Kidney (tissue), 14 donors: ENCODE measurements around the gene SDK1. TPM values are rescaled to one million over a fixed set of nuclear protein-coding genes. Genes with fewer than 3 reads are reported as not detected.

Experiments
- DNase-seq, 5 donors: peaks; one replicate each; pipeline ENCODE4 v3.0.0-alpha.2; 2013 to 2020
- FAIRE-seq: peaks from 2 replicates; lab custom pipeline; 2012; peaks lifted over from hg19 to GRCh38; lab: Jason Lieb, UNC
- H3K27ac ChIP-seq, 2 donors: one replicate each; pipeline ENCODE4 v1.7.0; 2013; ENCODE audit warnings: low read depth in 2 of 2, low read length in 2 of 2, inconsistent platforms in 1 of 2
- H3K27me3 ChIP-seq: one replicate; pipeline ENCODE4 v1.7.1; 2013; ENCODE audit warnings: low read length, inconsistent platforms; ENCODE audit not compliant: control insufficient read depth, insufficient read depth
- H3K36me3 ChIP-seq, 3 donors: one replicate each; pipeline versions ENCODE4 v1.7.0 to v1.7.1; 2013; ENCODE audit warnings: low read length in 3 of 3, control low read depth in 1 of 3, inconsistent platforms in 1 of 3; ENCODE audit not compliant: insufficient read depth in 3 of 3, control insufficient read depth in 2 of 3
- H3K4me1 ChIP-seq, 3 donors: one replicate each; pipeline versions ENCODE4 v1.7.0 to v1.7.1; 2013; ENCODE audit warnings: low read length in 3 of 3, inconsistent platforms in 1 of 3, low read depth in 1 of 3; ENCODE audit not compliant: control insufficient read depth in 2 of 3, insufficient read depth in 2 of 3
- H3K4me3 ChIP-seq, 3 donors: one replicate each; pipeline versions ENCODE4 v1.7.0 to v1.8.1; 2013; ENCODE audit warnings: low read length in 3 of 3, control low read depth in 1 of 3, inconsistent platforms in 1 of 3
- H3K9ac ChIP-seq, 3 donors: one replicate each; pipeline versions ENCODE4 v1.7.0 to v1.7.1; 2013; ENCODE audit warnings: low read length in 3 of 3, control low read depth in 1 of 3, inconsistent platforms in 1 of 3
- H3K9me3 ChIP-seq, 3 donors: one replicate each; pipeline versions ENCODE4 v1.7.0 to v1.7.1; 2013; ENCODE audit warnings: low read length in 3 of 3, control low read depth in 1 of 3, inconsistent platforms in 1 of 3; ENCODE audit not compliant: control insufficient read depth in 2 of 3, insufficient read depth in 1 of 3
- intact Hi-C: fragments of 100-400 bp; cut with DNase I; formaldehyde crosslinking; loops from one replicate; pipeline ENCODE4 v1.11.1; 2022
- polyA plus RNA-seq: library from polyadenylated mRNA; stranded (reverse); fragments of 350-450 nt; fragmentation: Illumina TruSeq; extraction: RNeasy Lipid Tissue Mini Kit (QIAGEN cat#74804); gene quantifications from one replicate; pipeline ENCODE4 v1.2.3, GENCODE V29; 2014; ENCODE audit warnings: low read depth, low replicate concordance; ENCODE audit not compliant: insufficient read depth
- total RNA-seq: library from RNA; stranded (reverse); fragmentation: NEBNext Ultra II Directional; extraction: Animal tissue kit (Norgen Biotek cat#: 25700); gene quantifications from one replicate; pipeline ENCODE4 v1.2.1, GENCODE V29; 2021
- TF ChIP-seq, protein P1 (sequence below): IDR thresholded peaks from 3 replicates; pipeline ENCODE4 v1.5.1; 2012; ENCODE audit warnings: mild to moderate bottlenecking, moderate library complexity, borderline replicate concordance; ENCODE audit not compliant: insufficient read depth; ENCODE audit errors: extremely low read depth
- donor health status: control.
- donor health status: control.
- donor health status: control.
- donor health status: control.
- donor health status: control.
- donor health status: DM: yes; HTN: yes; CAD: no.
- donor health status: Normal renal cell carcinoma (clear cell type).

Gene SDK1
- total and polyA plus RNA-seq, 2 donors from 2014 or later: 2.0 to 38.3 TPM

DNA sequence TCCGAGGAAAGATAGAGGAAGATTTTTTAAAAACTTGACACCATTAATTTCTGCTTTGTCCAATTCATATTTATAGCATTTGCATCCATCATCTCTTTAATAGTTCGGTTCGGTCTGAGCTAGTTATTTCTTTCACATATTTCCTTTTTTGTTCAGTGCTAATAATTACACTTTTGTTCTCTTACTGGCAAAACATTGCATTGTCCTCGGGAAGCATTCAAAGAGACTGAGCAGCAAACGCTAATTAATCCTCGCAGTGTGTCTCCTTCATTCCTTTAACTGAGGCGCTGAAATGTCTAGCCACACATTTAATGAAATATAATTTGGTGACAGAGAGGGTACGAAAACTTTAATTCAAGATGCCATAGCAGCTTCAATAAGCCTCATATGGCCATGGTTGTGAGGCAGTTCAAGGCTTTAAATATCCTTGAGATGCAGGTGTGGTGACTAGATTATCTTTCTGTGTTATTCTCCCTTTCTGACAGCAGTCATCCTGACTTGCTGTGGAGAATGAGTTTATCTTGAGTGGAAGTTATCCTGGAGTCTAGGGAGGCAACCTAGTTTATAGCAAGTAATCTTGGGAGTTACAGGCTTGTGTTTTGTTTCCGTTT, 431.4 kb downstream of the SDK1 start:
- no peak for FAIRE-seq

DNA sequence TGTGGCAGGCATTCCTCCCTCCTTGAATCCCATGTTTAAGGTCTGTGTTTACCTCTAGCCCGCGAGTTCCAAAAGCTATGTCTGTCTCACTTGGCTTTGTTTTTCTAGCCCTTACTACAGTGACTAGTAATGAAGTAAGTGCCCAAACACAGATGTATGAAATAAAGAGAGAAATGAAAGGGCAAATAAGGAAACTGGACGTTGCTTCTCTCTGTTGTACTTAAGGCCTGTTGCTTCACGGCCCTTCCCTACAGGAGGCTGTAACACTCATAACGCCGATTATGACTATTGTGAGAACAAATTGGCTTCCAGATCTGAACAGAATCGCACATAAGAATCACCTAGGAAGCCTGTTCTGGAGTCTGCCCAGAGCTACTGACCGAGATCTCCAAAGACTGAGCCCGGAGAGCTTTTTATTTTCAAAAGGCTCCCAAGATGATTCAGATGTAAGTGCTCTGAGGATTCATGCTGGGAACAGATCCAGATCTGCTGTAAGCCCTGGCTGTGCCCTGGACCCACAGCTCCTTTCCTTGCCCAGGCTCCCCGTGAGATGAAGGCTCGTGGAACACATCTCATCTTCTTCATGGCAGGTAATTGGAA, 432.6 kb downstream of the SDK1 start:
- no peaks in the 10 kb centered on the region for H3K36me3 ChIP-seq
- no peaks in the 10 kb centered on the region for H3K27me3 ChIP-seq
- peaks cover 0 to 10% (median 0%) of the 10 kb centered on the region in 3 donors for H3K9me3 ChIP-seq
- H3K9ac ChIP-seq: no peak overlapping the region
- H3K27ac ChIP-seq: no peak overlapping the region
- DNase-seq (no peak), FAIRE-seq (no peak)
- TF ChIP-seq, protein P1, sequence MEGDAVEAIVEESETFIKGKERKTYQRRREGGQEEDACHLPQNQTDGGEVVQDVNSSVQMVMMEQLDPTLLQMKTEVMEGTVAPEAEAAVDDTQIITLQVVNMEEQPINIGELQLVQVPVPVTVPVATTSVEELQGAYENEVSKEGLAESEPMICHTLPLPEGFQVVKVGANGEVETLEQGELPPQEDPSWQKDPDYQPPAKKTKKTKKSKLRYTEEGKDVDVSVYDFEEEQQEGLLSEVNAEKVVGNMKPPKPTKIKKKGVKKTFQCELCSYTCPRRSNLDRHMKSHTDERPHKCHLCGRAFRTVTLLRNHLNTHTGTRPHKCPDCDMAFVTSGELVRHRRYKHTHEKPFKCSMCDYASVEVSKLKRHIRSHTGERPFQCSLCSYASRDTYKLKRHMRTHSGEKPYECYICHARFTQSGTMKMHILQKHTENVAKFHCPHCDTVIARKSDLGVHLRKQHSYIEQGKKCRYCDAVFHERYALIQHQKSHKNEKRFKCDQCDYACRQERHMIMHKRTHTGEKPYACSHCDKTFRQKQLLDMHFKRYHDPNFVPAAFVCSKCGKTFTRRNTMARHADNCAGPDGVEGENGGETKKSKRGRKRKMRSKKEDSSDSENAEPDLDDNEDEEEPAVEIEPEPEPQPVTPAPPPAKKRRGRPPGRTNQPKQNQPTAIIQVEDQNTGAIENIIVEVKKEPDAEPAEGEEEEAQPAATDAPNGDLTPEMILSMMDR: no peak
- H3K4me1 ChIP-seq: no peaks in the 10 kb centered on the region
- intact Hi-C loops: no loop called here
- no peak overlapping the region for H3K4me3 ChIP-seq

More for the DNA sequence above, 431.4 kb downstream of the SDK1 start:
- H3K4me3 ChIP-seq: no peak overlapping the region
- no peak for DNase-seq
- peaks cover 0 to 6% (median 0%) of the 10 kb centered on the region in 3 donors for H3K9me3 ChIP-seq
- H3K4me1 ChIP-seq: no peaks in the 10 kb centered on the region
- TF ChIP-seq, protein P1: no peak
- no peaks in the 10 kb centered on the region for H3K36me3 ChIP-seq
- intact Hi-C loops: no loop called here
- no peaks in the 10 kb centered on the region for H3K27me3 ChIP-seq
- no peak overlapping the region for H3K9ac ChIP-seq
- H3K27ac ChIP-seq: no peak overlapping the region

DNA sequence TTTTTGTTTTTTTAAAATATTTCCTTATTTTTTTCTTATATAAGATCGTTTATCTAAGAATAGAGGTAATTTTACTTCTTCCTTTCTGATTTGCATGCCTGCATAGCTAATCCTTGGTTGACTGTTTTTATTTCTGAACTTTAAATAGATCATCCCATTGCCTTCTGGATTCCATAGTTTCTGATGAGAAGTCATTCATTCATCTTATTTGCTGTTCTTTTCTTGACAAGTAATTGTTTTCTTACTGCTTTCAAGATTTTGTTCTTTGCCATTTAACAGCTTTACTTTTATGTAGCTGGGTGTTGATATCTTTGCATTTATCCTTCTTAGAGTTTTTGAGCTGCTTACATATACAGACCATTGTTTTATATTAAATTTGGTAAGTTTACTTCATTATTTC, 437.9 kb downstream of the SDK1 start:
- Histone ChIP-seq H3K36me3 (no peaks in the 10 kb centered on the region), H3K4me1 (no peaks in the 10 kb centered on the region), H3K27me3 (no peaks in the 10 kb centered on the region), H3K4me3 (no peak overlapping the region), H3K9me3 (peaks cover 0 to 8% (median 2%) of the 10 kb centered on the region in 3 donors), H3K27ac (no peak overlapping the region), H3K9ac (no peak overlapping the region)
- no peak for DNase-seq
- no peak for FAIRE-seq
- intact Hi-C loops: no loop called here
- TF ChIP-seq, protein P1: no peak
